Activated CD4-positive, alpha-beta memory T cell treated with anti-CD3 and anti-CD28 coated beads, Interleukin-2, amount 10 ng/mL, durations not matched to agents 7 days and 5 days (primary cell): ENCODE results near the gene SNRNP48. TPM values are rescaled to one million over a fixed set of nuclear protein-coding genes. Genes with fewer than 3 reads are reported as not detected.

Experiments used
- CTCF ChIA-PET: fragments of 350-600 bp; sonication (Branson Sonifier 250); formaldehyde crosslinking; loops from one replicate; lab custom pipeline; 2021; ENCODE audit warnings: antibody characterized with exemption, inconsistent platforms; lab: Charles Lee
- POLR2A ChIA-PET: fragments of 350-600 bp; sonication (Branson Sonifier 250); formaldehyde crosslinking; loops from one replicate; lab custom pipeline; 2021; ENCODE audit warnings: antibody characterized with exemption; lab: Charles Lee
- DNase-seq: peaks from one replicate; pipeline ENCODE4 v3.0.0-alpha.2; 2020
- H3K27ac Mint-ChIP-seq: one replicate; pipeline ENCODE4 v1.8.0; 2021; ENCODE audit warnings: mild to moderate bottlenecking, mixed read lengths
- H3K27me3 Mint-ChIP-seq: one replicate; pipeline ENCODE4 v1.8.0; 2021; ENCODE audit warnings: mixed read lengths
- H3K36me3 Mint-ChIP-seq: one replicate; pipeline ENCODE4 v1.8.0; 2021; ENCODE audit warnings: low read depth, mixed read lengths
- H3K4me1 Mint-ChIP-seq: one replicate; pipeline ENCODE4 v1.8.0; 2021; ENCODE audit warnings: mixed read lengths
- H3K4me3 Mint-ChIP-seq: one replicate; pipeline ENCODE4 v1.8.0; 2021; ENCODE audit warnings: mild to moderate bottlenecking, mixed read lengths
- H3K9me3 Mint-ChIP-seq: one replicate; pipeline ENCODE4 v1.8.0; 2021; ENCODE audit warnings: mixed read lengths
- total RNA-seq, 2 experiments: library from RNA; stranded (reverse); gene quantifications; one replicate each; pipeline ENCODE4 v1.2.3, GENCODE V29; 2021

SNRNP48 gene
- total RNA-seq, 2 experiments from 2014 or later, result 16.5 TPM

DNA sequence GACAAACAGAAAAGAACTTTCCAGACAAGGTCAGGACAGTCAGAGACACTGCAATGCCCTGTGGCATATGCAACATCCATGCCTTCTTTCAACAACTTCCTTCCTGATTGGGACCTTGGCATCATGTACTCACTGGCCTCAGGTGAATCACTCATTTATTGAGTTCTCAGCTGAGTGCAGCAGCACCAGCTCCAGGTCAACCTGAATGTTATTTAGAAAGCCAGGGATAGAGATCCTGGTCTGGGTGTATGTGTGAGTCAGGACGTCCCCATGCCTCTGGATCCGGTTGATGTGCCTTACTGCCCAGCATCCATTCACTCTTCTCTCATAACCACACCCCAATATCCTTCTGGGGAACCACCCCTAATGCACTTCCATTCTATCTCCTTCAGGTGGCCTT, 54.4 kb downstream of the SNRNP48 start:
- Mint-ChIP-seq H3K36me3 (no peaks in the 10 kb centered on the region), H3K9me3 (no peaks in the 10 kb centered on the region), H3K27me3 (peaks cover 2% of the 10 kb centered on the region), H3K27ac (no peak overlapping the region), H3K4me1 (peaks cover 11% of the 10 kb centered on the region), H3K4me3 (no peak overlapping the region)
- no peak for DNase-seq
- CTCF ChIA-PET, result no interaction called here
- POLR2A ChIA-PET, result no interaction called here

DNA sequence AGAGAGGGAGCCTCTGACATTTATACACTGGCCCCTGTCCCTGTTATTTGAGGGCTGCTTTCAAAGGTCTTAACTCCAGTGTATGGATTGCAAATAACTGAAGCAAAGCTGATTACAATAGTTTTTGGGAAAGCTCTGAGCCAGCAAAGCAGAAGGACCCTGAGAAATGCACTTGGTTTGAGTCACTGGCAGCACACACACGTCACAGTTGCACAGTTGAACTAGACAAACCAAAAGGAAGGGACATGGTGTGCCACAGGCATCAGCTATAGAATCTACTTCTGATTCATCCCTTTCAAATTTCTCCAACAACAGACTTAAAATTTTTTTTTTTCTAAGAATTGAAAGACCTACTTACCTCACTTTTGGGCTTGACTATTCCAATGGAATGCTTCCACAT, 56.4 kb downstream of the SNRNP48 start:
- DNase-seq, result no peak
- CTCF ChIA-PET, result no interaction called here
- H3K9me3 Mint-ChIP-seq, result no peaks in the 10 kb centered on the region
- no peak overlapping the region for H3K27ac Mint-ChIP-seq
- H3K36me3 Mint-ChIP-seq, result no peaks in the 10 kb centered on the region
- POLR2A ChIA-PET, result no interaction called here
- H3K4me1 Mint-ChIP-seq, result peaks cover 11% of the 10 kb centered on the region
- H3K27me3 Mint-ChIP-seq, result peaks cover 7% of the 10 kb centered on the region
- no peak overlapping the region for H3K4me3 Mint-ChIP-seq

DNA sequence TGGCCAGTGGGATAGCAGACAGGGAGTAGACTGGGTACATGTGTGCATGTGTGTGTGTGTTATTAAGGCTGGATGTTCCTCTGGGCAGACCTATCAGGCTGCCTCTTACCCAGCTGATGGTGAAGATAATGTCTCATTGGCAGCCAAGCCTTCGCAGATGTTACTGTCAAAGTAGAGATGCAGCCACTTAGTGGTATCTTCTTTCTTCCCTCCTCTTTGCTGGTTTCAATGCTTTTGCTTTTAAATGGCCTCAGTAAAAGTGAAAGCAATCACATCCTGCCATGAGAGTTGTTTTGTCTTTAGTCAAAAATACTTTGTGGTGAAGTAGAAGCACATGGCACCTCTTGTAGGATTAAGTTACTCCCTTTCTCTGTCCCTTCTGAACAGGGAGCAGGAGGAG, 57.5 kb downstream of the SNRNP48 start:
- Mint-ChIP-seq H3K27me3 (peaks cover 7% of the 10 kb centered on the region), H3K27ac (no peak overlapping the region), H3K9me3 (no peaks in the 10 kb centered on the region), H3K36me3 (no peaks in the 10 kb centered on the region), H3K4me1 (peaks cover 11% of the 10 kb centered on the region), H3K4me3 (no peak overlapping the region)
- ChIA-PET CTCF (no interaction called here), POLR2A (no interaction called here)
- no peak for DNase-seq

DNA sequence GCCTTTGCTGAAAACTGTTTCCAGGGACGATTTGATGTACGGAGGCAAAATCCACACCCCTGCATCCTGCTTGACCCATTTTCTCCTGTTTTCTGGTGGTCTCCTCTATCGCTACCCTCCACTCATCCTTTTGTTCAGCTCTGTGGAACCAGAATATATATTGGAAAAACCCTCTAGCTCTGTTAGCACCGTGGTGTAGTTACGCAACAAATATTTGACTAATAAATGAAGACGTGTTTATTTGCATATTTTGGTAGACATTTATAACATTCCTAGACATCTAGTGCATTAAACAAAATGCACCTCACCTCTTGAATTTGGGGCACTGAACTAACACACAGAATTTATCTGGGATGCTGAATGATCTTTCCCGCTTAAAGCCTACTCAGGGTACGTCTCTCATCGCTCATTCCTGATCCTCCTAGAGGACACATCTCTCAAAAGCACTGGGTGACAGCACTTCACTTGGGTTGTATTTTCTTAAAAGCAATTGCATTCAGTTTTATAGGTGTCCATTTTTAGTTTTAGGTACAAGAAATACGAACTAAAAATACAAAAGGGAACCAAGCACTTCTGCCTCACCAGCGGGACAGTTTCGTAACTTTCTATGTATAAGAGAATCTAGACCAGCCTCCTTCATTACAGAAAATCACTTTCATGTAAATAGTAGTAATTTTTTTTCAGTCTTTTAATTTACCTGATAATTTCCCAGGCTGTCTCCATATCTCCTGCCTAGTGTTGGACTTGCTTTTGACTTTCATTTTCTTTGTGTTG, 59.2 kb downstream of the SNRNP48 start:
- no peak for DNase-seq
- ChIA-PET CTCF (no interaction called here), POLR2A (no interaction called here)
- Mint-ChIP-seq H3K9me3 (no peaks in the 10 kb centered on the region), H3K4me1 (peaks cover 11% of the 10 kb centered on the region), H3K27me3 (peaks cover 7% of the 10 kb centered on the region), H3K4me3 (no peak overlapping the region), H3K27ac (no peak overlapping the region), H3K36me3 (no peaks in the 10 kb centered on the region)

DNA sequence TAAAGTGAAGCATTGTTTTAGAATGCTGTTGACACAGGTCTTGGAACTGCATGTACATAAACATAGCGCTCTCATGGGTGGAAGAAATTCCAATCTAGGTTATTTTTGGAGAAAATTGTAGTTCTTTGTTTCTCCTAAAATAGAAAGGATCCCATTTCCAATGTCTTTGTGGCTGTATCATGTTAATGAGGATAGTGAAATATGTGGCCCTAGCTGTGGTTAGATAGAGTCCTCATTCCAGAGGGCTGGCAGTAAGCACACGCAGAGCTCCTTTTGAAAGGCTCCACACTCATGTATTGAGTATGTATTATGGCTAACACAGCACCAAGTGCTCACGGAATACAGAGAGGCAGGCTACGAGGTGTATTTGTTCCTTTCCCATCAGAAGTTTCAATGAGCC, 60.9 kb downstream of the SNRNP48 start:
- Mint-ChIP-seq H3K27ac (no peak overlapping the region), H3K4me1 (peaks cover 11% of the 10 kb centered on the region), H3K36me3 (no peaks in the 10 kb centered on the region), H3K4me3 (no peak overlapping the region), H3K9me3 (no peaks in the 10 kb centered on the region), H3K27me3 (peaks cover 7% of the 10 kb centered on the region)
- DNase-seq, result no peak
- CTCF ChIA-PET, result no interaction called here
- POLR2A ChIA-PET, result no interaction called here

DNA sequence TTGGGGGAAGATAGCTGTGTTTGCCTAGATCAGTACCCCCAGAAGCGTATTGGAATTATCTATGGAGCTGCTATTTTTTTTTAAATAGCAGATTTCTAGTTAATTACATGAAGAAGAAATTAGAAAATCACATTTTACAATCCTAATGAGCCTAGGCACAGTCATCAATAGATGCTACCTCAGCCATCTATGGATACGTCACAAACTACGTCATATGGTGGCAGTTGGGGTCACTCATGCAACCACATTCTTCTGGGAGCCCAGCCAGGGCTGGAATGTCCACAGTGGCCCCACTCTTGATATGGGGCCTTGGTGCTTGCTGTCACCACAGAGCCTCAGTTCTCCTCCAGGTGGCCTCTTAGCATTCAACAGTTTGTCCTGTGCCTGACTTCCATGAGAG, 63.0 kb downstream of the SNRNP48 start:
- Mint-ChIP-seq H3K27ac (no peak overlapping the region), H3K4me1 (peaks cover under 1% of the 10 kb centered on the region), H3K27me3 (peaks cover 5% of the 10 kb centered on the region), H3K36me3 (no peaks in the 10 kb centered on the region), H3K4me3 (no peak overlapping the region), H3K9me3 (no peaks in the 10 kb centered on the region)
- ChIA-PET POLR2A (no interaction called here), CTCF (no interaction called here)
- DNase-seq, result no peak

DNA sequence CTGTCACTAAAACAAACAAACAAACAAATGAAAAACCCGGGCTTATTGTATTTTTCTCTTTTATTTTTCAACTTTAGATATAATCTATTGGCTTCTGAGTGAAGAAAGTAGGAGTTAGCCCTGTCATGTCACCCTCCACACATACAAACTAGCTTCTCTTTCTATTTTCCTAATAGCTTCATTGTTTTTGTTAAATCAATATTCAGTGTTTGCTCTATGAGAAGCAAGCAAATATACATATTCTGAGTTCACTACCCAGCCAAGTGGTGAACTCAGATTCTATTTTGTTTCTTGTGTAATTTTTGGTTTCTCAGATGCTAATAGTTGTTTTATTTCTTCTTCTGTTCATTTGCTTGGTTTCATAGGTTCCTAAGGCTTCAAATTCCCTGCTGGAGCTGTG, 66.4 kb downstream of the SNRNP48 start:
- H3K36me3 Mint-ChIP-seq, result no peaks in the 10 kb centered on the region
- H3K9me3 Mint-ChIP-seq, result no peaks in the 10 kb centered on the region
- ChIA-PET POLR2A (no interaction called here), CTCF (no interaction called here)
- peaks cover 7% of the 10 kb centered on the region for H3K27me3 Mint-ChIP-seq
- no peak for DNase-seq
- H3K4me1 Mint-ChIP-seq, result no peaks in the 10 kb centered on the region
- H3K4me3 Mint-ChIP-seq, result no peak overlapping the region
- no peak overlapping the region for H3K27ac Mint-ChIP-seq

DNA sequence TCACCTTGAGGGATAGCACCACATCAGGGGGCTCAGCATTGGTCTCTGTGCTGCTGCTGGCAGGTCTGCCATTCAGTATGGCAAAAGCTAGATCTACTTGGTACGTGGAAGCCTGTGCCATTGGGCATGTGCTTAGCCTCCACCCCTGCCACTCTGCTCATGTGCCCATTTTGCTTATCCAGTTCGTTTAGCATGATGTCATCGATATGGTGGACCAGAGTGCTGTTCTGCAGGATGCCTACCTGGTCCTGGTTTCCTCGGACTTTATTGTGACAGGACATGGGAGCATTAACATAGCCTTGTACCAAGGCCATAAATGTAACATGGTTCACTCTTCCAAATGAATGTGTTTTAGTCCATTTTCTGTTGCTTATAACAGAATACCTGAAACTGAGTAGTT, 68.5 kb downstream of the SNRNP48 start:
- Mint-ChIP-seq H3K9me3 (no peaks in the 10 kb centered on the region), H3K36me3 (no peaks in the 10 kb centered on the region), H3K27ac (no peak overlapping the region), H3K4me1 (no peaks in the 10 kb centered on the region), H3K4me3 (no peak overlapping the region), H3K27me3 (peaks cover 17% of the 10 kb centered on the region)
- DNase-seq, result no peak
- ChIA-PET CTCF (no interaction called here), POLR2A (no interaction called here)

DNA sequence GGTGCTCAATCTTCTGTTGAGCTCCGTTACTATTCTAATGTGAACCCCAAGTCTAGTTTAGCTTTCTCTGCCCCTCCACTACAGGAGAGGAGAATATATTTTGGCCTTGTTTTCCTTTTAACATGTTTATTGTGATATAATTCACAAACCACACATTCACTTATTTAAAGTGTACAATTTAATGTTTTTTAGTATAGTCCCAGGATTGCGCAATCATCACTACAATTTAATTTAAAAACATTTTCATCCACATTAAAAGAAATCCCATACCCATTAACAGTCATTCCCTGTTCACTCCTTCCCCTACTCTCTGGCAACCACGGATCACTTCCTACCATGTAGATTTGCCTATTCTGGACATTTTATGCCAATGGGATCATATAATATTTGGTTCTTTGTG, 71.4 kb downstream of the SNRNP48 start:
- CTCF ChIA-PET, result no interaction called here
- no peaks in the 10 kb centered on the region for H3K4me1 Mint-ChIP-seq
- H3K4me3 Mint-ChIP-seq, result no peak overlapping the region
- H3K27me3 Mint-ChIP-seq, result peaks cover 23% of the 10 kb centered on the region
- POLR2A ChIA-PET, result no interaction called here
- H3K27ac Mint-ChIP-seq, result no peak overlapping the region
- DNase-seq, result no peak
- no peaks in the 10 kb centered on the region for H3K9me3 Mint-ChIP-seq
- no peaks in the 10 kb centered on the region for H3K36me3 Mint-ChIP-seq

Other genes with a start within 250 kb of the SNRNP48 start
- gene CAGE1, start 200.5 kb upstream of the SNRNP48 start, total RNA-seq, result under 1 TPM in 1 of 2 experiments, not detected in 1; 0.08 TPM
- 10 to 100 TPM; 23.4 to 27.0 TPM for gene RIOK1, start 200.4 kb upstream of the SNRNP48 start, total RNA-seq
- gene DSP, start 48.5 kb upstream of the SNRNP48 start, total RNA-seq, result under 1 TPM; 0.15 to 0.33 TPM
- gene BMP6, start 135.9 kb downstream of the SNRNP48 start, total RNA-seq, result not detected